DOHH2 (cell line): Measurements from ENCODE around the gene ARHGEF4.

Experiments
- H3F3A ChIP-seq: fragments of 200-600 bp; sonication (generic), shearing (Covaris generic); 2 replicates; pipeline ENCODE4 v1.6.0; 2016; ENCODE audit warnings: antibody characterized with exemption, mild to moderate bottlenecking; ENCODE audit not compliant: control insufficient read depth, insufficient read depth
- H3K27ac ChIP-seq: fragments of 200-600 bp; sonication (generic); 2 replicates; pipeline ENCODE4 v1.5.1; 2014; ENCODE audit warnings: low read depth, mild to moderate bottlenecking, low read length, moderate library complexity
- H3K27me3 ChIP-seq: fragments of 200-600 bp; sonication (generic); 2 replicates; pipeline ENCODE4 v1.6.1; 2014; ENCODE audit warnings: mild to moderate bottlenecking, low read length, mixed read lengths; ENCODE audit not compliant: control insufficient read depth
- H3K36me3 ChIP-seq: fragments of 200-600 bp; sonication (generic); 2 replicates; pipeline ENCODE4 v1.6.1; 2014; ENCODE audit warnings: mild to moderate bottlenecking, low read length, moderate library complexity, mixed read lengths; ENCODE audit not compliant: control insufficient read depth
- H3K4me1 ChIP-seq: fragments of 200-600 bp; sonication (generic); 2 replicates; pipeline ENCODE4 v1.6.1; 2014; ENCODE audit warnings: mild to moderate bottlenecking, low read length, mixed read lengths; ENCODE audit not compliant: control insufficient read depth
- H3K4me2 ChIP-seq: fragments of 200-600 bp; sonication (generic); 2 replicates; pipeline ENCODE4 v1.6.0; 2014; ENCODE audit warnings: mild to moderate bottlenecking, low read length, moderate library complexity
- H3K4me3 ChIP-seq: fragments of 200-600 bp; sonication (generic); 2 replicates; pipeline ENCODE4 v1.5.1; 2014; ENCODE audit warnings: mild to moderate bottlenecking, low read length, mixed read lengths
- H3K79me2 ChIP-seq: fragments of 200-600 bp; sonication (generic); 2 replicates; pipeline ENCODE4 v1.6.1; 2014; ENCODE audit warnings: mild to moderate bottlenecking, low read length, mixed read lengths; ENCODE audit not compliant: control insufficient read depth
- H3K9me2 ChIP-seq: fragments of 200-600 bp; sonication (generic); replicated peaks from 2 replicates; pipeline ENCODE4 v1.6.1; 2014; ENCODE audit warnings: mild to moderate bottlenecking, low read length, mixed read lengths; ENCODE audit not compliant: control insufficient read depth
- H3K9me3 ChIP-seq: fragments of 200-600 bp; sonication (generic); 2 replicates; pipeline ENCODE4 v1.6.1; 2014; ENCODE audit warnings: antibody characterized with exemption, low read length, mixed read lengths; ENCODE audit not compliant: control insufficient read depth, insufficient read depth
- H4K20me1 ChIP-seq: fragments of 200-600 bp; sonication (generic); 2 replicates; pipeline ENCODE4 v1.6.0; 2014; ENCODE audit warnings: low read depth, mild to moderate bottlenecking, antibody characterized with exemption, low read length, moderate library complexity; ENCODE audit not compliant: control insufficient read depth, insufficient read depth
- EZH2phosphoT487 ChIP-seq: fragments of 200-600 bp; sonication (generic); IDR thresholded peaks from 2 replicates; pipeline ENCODE4 v1.6.1; 2017; ENCODE audit warnings: borderline replicate concordance, mild to moderate bottlenecking, antibody characterized with exemption, low read length, moderate library complexity, mixed read lengths
- TF ChIP-seq, protein P1 (sequence below): fragments of 200-600 bp; sonication (generic); IDR thresholded peaks from one replicate; pipeline ENCODE4 v1.5.1; 2014; ENCODE audit warnings: antibody characterized with exemption, mild to moderate bottlenecking, low read depth, low read length; ENCODE audit not compliant: poor library complexity, severe bottlenecking

Gene ARHGEF4

DNA sequence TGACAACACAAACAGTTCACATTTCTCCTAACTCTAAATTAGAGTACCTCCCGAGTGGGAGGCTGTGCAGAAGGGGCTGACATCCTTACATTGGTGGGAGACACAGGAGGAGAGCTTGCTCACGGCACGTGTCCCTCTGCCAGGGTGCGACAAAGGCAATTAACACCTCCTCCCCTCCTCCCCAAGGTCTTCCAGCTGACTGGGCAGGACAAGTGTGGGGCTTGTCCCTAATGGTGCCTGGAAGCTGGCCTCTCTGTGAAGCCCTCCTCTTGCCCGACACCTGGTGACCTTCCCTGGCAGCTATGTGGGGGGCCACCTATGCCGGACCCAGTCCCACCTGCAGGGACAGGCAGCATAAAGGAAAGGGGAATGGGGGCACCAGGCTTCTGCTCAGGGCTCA, 199.6 kb downstream of the ARHGEF4 start:
- H3K27me3 ChIP-seq = no peaks in the 10 kb centered on the region
- no peak overlapping the region for H3K4me3 ChIP-seq
- H3K4me2 ChIP-seq = no peak overlapping the region
- H3K79me2 ChIP-seq = no peaks in the 10 kb centered on the region
- no peak overlapping the region for H3K27ac ChIP-seq
- no peaks in the 10 kb centered on the region for H3K9me2 ChIP-seq
- H4K20me1 ChIP-seq = no peaks in the 10 kb centered on the region
- no peaks in the 10 kb centered on the region for H3K36me3 ChIP-seq
- no peaks in the 10 kb centered on the region for H3F3A ChIP-seq
- no peak for TF ChIP-seq EZH2phosphoT487
- TF ChIP-seq, protein P1, sequence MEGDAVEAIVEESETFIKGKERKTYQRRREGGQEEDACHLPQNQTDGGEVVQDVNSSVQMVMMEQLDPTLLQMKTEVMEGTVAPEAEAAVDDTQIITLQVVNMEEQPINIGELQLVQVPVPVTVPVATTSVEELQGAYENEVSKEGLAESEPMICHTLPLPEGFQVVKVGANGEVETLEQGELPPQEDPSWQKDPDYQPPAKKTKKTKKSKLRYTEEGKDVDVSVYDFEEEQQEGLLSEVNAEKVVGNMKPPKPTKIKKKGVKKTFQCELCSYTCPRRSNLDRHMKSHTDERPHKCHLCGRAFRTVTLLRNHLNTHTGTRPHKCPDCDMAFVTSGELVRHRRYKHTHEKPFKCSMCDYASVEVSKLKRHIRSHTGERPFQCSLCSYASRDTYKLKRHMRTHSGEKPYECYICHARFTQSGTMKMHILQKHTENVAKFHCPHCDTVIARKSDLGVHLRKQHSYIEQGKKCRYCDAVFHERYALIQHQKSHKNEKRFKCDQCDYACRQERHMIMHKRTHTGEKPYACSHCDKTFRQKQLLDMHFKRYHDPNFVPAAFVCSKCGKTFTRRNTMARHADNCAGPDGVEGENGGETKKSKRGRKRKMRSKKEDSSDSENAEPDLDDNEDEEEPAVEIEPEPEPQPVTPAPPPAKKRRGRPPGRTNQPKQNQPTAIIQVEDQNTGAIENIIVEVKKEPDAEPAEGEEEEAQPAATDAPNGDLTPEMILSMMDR = no peak
- H3K4me1 ChIP-seq = no peaks in the 10 kb centered on the region
- H3K9me3 ChIP-seq = no peaks in the 10 kb centered on the region

DNA sequence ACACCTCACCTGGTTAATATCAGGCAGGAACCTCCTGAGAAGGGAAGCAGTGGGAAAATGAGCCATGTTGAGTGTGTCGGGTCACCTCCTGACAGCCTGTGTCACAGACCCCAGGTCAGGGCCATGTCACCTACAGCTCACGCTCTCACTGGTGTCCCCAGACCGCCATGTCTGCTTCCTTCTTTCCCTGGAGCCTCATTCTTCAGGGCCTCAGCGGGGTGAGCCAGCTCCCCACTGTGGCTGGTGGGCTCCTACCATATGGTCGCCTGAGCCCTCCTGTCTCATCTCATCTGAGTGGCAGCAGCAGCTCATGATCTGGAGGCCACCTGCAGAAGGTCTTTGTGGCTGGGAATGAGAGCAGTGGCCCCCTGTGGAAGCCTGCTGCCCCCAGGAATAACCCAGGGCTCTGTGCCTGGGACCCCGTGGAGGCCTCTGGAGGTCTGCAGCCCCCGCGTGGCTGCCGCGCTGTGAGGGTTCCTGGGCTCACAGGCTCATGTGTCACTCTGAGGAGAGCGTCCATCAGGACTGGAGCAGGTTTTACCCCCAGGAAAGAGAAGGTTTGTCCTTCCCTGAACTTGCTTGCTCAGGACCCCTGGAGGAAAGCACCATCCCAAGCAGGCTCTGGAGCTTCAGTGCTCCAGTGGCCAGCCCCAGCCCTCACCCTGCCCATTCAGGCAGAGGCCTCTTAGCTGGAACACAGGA, 200.1 kb downstream of the ARHGEF4 start:
- Histone ChIP-seq H3K9me3 (no peaks in the 10 kb centered on the region), H3K36me3 (no peaks in the 10 kb centered on the region), H3K4me1 (no peaks in the 10 kb centered on the region), H3F3A (no peaks in the 10 kb centered on the region), H3K79me2 (no peaks in the 10 kb centered on the region), H3K4me2 (no peak overlapping the region), H3K27ac (no peak overlapping the region), H4K20me1 (no peaks in the 10 kb centered on the region), H3K4me3 (no peak overlapping the region), H3K27me3 (no peaks in the 10 kb centered on the region), H3K9me2 (no peaks in the 10 kb centered on the region)
- no peak for TF ChIP-seq EZH2phosphoT487
- TF ChIP-seq, protein P1 = no peak

DNA sequence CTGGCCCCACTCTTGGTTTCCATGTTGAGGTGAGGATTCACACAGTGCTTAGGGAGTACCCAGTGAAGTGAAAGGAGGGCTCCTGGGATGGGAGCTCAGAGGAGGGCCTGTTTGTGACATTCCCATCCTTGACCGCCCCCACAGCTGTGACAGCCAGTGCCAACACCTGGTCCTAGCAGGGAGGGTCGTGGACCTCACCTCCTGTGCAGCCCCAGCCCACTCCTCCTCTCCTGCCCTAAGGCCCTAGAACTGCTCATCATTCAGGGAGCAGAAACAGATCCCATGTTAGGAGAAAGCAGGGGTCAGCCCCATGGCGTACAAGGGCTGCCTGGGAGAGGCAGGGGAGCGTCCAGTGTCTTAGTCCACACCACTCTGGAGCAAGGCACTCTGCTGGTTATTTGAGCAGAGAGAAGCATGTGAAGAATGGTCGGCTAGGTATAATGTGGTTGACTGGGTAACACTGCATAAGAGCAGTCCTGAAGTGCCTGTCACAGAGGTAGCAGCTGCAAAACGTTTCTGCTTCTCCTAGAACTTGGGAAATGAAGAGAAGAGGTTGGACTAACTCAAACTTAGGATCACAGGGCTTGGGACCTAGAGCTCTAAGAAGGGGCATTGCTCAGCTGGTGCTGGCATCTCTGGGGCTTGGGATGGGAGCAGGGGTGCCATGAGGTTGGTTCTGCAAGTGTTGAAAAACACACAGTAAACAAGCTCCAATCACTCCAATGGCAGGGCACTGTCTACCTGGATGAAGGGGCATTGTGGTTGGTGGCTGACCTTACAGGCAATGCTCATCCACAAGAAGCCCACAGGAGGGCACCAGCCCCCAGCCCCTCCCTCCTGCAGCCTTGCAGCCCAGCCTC, 200.9 kb downstream of the ARHGEF4 start:
- Histone ChIP-seq H3K79me2 (no peaks in the 10 kb centered on the region), H4K20me1 (no peaks in the 10 kb centered on the region), H3F3A (no peaks in the 10 kb centered on the region), H3K36me3 (no peaks in the 10 kb centered on the region), H3K4me3 (no peak overlapping the region), H3K4me2 (no peak overlapping the region), H3K27ac (no peak overlapping the region), H3K9me3 (no peaks in the 10 kb centered on the region), H3K9me2 (no peaks in the 10 kb centered on the region), H3K4me1 (no peaks in the 10 kb centered on the region), H3K27me3 (no peaks in the 10 kb centered on the region)
- TF ChIP-seq EZH2phosphoT487 = no peak
- TF ChIP-seq, protein P1 = no peak
